ENCODE data around the gene CPT2.

- TF ChIP-seq POLR2A (IDR thresholded peaks at IDR 0.05; ENCODE audit: low read depth, low read length) (no peak), TAF1 (IDR thresholded peaks at IDR 0.05; ENCODE audit: borderline replicate concordance, low read depth, low read length) (no peak)
Observed at GRCh38 chr1:53162621-53163020, 34.0 kb upstream of the CPT2 start.
